Hematopoietic multipotent progenitor cell treated with erythropoietin and hydrocortisone succinate and interleukin-3 and kit ligand, for 4 days (in vitro differentiated cells): Measurements from ENCODE around the gene SNED1.
A peak's percentile ranks its signal among the peaks of the same experiment; 100 is the strongest.

ENCODE experiments used
- DNase-seq: peaks from one replicate; pipeline ENCODE4 v3.0.0-alpha.2; 2015

The SNED1 gene

DNA sequence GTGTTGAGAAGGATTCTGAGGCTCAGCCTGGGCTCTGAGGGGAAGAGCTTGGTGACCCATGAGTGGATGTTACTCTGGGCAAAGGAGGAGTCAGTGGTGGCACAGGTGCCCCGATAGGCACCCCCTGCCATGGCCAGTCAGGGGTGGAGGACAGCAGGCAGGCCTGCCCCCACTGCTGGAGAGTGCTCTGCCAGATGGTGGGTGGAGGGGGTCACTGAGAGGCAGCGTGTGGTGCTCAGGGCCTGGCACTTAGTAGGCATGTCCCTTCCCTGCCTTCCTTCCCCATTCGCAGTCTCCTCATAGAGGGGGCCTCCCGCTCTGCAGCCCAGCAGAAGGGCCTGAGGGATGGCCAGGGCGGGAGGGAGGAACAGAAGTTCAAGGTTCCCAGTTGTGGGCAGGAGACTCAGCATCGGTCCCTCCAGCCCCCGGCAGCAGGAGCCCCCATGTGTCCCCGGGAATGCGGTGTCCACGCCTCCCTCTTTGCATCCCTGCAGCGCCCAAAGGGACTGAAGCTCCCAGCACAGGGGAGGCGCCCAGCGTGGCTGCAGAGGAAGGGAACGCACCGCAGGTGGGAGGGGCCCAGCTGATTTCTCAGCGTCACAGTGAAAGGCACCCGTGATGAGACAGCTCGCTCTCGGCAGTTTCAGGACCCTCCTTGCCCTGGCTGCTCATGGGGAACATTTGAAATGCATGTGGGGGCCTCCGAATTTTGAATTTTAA, 5.7 kb upstream of the SNED1 start:
- DNase-seq: peak; percentile 39

DNA sequence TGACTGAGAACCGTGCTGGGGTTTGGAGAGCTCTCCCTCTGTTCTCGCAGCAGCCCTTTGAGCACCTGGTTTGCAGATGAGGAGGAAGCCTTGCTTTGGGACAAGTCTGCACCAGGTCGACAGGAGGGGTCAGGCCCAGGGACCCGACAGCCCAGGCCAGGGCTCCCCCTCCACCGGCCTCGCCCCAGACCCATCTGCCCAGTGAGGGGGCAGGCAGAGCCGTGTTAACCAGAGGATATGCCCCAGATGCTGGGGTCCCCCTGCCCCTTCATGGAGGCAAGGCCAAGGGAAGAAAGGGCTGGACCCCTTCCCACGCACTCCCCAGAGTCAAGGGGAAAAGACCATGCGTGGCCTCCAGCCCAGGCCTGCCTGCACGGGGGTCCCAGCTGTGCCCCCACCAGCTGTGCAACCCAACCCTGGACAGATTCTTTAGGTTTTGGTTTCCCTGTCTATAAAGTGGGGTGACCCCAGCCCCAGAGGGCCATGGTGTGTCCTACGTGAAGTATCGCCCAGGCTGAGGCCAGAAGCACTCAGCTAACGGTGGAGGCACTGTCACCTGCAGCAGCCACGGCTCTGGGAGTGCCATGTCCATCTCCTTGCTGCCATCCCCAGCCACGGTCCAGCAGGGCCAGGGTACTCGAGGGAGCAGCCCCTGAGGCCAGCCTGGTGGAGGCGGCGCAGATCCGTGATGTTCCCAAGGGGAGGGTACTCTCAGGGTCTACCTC, 4.8 kb upstream of the SNED1 start:
- no peak for DNase-seq

DNA sequence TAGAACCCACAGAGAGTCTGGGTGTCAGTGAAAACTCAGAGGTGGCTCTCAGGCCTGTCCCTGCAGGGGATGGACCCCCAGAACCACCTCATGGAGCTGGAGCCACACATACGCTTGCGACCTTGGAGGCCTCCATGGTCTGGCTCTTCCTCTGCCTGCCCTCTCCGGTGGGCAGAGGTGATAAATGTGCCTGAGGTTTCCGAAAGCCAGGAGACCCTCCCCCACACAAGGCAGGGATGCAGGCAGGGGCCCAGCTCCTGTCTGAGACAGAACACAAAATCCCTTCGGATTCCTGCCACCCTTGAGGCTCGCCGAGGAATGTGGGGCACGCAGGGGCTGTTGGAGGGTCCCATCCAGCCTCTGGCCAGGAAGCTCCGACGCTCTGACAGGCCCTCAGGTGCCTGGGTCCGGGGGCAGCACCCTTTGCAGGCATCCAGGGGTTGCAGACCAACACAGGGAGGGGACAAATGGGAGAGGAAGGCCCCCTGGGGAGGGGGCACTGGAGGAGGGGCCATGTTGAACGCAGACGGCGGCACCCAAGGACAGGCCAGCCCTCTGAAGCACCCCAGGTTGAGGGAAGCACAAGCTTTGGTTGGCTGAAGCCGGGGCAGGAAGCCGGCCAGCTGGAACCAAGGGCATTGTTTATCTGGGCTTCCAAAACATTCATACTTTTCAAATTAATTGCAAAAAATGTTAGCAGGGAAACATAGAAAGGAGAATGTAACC, 4.1 kb upstream of the SNED1 start:
- no peak for DNase-seq

DNA sequence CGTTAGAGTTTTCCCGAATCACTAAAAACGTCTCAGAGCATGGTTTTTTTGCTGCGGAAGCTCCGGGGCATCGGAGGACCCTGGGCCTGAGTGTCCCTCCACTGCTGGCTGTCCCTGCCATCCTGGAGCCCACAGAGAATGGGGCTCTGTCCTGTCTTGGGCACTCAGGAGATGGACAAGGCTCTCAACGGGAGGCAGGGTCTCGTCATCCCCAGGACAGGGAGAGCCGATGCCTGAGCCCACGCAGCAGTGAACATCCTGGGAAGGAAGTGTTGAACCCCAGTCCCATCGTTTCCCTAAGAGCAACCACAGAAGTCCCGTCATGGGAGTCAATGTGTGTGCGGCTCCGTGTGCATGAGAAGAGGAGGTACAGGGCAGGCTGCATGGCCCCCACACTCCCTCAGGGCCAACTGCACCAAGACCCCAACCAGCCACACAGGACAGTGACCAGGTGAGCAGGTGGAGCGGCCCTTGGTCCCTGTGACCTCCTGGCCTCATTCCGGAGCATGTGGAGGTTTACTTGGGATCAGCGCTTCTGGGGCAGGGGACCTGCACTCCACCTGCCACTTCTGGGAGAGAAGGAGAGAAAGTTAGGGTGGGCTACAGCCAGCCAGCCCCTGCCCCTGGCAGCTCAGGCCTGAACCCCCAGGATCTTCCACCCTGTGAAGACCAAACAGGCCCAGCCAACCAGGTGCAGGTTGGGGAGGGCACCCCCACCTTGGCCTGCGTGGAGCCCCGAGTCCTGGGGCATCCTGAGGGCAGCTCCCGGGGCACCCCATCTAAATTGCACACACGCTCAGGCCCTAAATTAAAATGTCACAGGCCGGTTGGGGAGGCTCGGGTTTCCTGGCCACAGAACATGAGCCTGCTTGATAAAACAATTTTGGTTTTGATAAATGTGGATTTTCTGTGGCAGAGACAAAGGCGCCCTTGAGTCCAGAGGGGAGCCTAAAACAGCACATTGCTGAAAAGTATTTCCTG, 3.1 kb upstream of the SNED1 start:
- DNase-seq: peak; percentile 71

GRCh38 chr2:240996161-240996833, 2.1 kb upstream of the SNED1 start:
- no peak for DNase-seq

DNA sequence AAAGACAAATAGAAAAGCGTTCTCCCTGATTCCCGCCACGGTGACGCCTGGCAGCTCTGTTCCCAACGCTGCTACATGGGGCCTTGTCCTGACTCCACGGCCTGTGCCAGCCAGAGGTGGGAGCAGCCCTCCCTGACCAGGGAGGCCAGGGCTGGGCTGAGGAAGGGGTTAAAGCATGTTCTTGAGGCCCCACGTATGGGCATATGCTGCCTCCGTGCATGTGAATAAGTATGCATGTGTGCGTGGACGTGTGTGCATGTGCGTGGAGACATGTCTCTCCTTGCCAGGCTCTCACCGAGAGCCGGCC, 1.6 kb upstream of the SNED1 start:
- DNase-seq: no peak

- peak; percentile 41 for DNase-seq
These were observed 1.1 kb upstream of the SNED1 start for GRCh38 chr2:240997141-240997855.

- no peak for DNase-seq
These were observed 232 bp downstream of the SNED1 start for GRCh38 chr2:240998706-240998994.

GRCh38 chr2:240998995-240999791, 775 bp downstream of the SNED1 start:
- DNase-seq: no peak

GRCh38 chr2:240999873-241000541, 1.6 kb downstream of the SNED1 start:
- no peak for DNase-seq

GRCh38 chr2:241000831-241001321, 2.5 kb downstream of the SNED1 start:
- DNase-seq: no peak

DNA sequence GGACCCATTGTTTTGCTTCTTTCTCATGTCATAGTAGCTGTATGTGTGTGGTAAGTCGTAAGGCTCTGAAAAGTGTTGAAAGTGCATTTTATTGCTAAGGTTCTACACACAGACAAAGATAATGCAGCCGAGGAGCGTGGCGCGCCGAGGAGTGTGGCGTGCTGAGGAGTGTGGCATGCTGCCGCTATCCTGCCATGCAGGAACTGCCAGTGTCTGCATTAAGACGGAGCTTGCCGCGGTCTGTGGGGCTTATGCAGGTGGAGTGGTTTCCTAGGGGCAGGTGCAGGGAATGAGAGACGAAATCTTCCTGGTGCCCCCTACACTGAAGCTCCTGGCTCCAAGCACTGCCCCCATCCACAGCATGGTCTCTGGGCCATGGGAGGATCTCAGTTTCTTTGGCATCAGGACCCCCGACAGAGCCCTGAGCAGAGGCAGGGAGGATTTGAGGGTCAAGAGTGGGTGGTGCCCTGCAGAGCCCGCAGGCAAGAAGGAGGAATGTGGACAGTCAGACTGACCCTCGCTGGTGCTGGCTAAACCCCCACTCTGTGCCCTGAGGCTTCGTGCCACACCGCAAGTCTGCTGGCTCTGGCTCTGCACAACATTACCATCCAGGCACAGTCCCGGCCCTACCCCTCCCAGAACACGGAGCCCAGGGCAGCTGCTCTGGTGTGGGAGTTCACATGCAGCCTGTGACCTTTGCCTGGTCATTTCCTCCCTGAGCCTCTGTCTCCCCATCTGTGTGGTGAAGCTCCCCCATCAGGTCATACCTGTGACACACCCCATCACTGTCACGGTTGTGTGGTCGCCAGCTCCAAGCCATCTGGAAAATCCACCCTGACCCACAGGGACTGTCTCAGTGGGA, 3.2 kb downstream of the SNED1 start:
- DNase-seq: no peak

GRCh38 chr2:241002275-241003046, 4.0 kb downstream of the SNED1 start:
- no peak for DNase-seq

- no peak for DNase-seq
These were observed 4.6 kb downstream of the SNED1 start for GRCh38 chr2:241003047-241003360.

DNA sequence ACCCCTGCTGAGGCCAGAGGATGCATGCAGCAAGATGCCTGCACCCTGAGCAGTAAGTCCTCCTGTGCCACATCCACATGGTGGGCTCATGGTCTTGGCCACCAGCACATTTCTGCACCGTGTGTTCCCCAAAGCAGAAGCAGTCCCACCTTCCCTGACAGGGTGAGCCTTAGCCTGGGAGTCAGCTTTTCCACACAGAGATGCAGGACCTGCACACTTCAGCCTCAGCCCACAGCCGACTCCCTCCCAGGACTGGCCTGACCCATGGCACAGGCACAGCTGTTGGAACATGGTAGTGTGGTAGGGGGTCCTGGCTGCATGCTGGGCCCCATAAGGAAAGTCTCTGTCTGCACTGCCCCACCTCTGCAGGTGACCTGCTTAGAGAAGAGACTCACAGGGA, 5.0 kb downstream of the SNED1 start:
- no peak for DNase-seq

DNA sequence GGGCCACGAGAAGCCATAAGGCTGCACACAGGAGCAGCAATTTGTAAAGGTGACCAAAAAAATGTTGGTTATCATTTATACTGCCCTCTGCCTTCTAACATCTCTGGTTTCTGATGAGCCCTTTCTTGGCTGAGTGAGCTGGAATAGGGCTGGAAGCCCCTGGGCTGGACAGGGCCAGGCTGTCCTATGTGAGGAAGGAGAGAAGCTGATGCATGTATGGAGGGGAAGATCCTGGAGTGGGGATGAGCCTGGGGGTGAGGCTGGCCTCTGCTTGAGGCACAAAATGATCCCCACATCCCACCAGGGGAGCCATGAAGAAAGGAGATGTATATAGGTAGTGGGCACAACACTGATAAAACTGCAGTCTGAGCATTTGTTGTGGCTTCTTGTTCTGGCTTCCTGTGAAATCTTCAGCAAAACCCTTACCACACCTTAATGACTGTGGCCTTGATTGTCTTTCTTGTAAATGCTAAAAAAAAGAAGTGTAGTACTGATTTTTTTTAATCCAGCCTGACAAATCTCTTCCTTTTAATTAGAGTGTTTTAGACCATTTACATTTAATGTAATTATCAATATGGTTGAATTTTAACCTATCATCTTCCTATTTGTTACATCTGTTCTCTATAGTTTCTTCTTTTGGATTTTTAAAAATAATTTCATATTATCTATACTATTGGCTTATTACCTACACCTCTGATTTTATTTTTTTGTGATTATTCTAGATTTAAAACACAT, 5.6 kb downstream of the SNED1 start:
- DNase-seq: no peak

DNA sequence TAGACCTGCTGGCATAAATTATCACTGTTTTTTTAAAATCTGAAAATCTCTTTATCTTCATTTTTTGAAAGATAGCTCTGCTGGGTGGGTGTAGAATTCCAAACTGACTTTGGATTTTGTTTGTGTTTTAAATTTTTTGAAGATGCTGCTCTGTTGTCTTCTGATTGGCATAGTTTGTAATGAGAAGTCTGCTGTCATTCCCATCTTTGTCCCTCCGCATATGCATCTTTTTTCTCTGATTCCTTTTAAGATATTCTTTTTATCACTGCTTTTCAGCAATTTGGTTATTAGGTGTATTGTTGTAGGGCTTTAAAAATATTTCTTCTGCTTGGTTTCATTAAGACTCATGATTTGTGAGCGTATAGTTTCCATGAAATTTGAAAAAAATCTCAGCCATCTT, 7.2 kb downstream of the SNED1 start:
- DNase-seq: no peak

- DNase-seq: no peak
These were observed 8.0 kb downstream of the SNED1 start for GRCh38 chr2:241006412-241006811.
